Mucosa of descending colon (tissue), 3 donors: ENCODE measurements around the gene TMED8. TPM values are rescaled to one million over a fixed set of nuclear protein-coding genes. Genes with fewer than 3 reads are reported as not detected.

Source experiments
- ATAC-seq: fragments of 200-7000 bp; cut with Tn5 transposase; one replicate; pipeline ENCODE4 v1.9.1; 2020; ENCODE audit warnings: mild to moderate bottlenecking, moderate library complexity
- DNase-seq, 3 donors: peaks; one replicate each; pipeline ENCODE4 v3.0.0-alpha.2; 2020
- H3K36me3 ChIP-seq: fragments of 200-600 bp; one replicate; pipeline ENCODE4 v1.8.0; 2021; ENCODE audit warnings: low read depth, mild to moderate bottlenecking
- H3K4me1 ChIP-seq: fragments of 200-600 bp; one replicate; pipeline ENCODE4 v1.8.0; 2021; ENCODE audit warnings: low read depth, mild to moderate bottlenecking
- H3K4me3 ChIP-seq: fragments of 200-600 bp; one replicate; pipeline ENCODE4 v1.8.0; 2021; ENCODE audit warnings: mild to moderate bottlenecking
- H3K9me3 ChIP-seq: fragments of 200-600 bp; one replicate; pipeline ENCODE4 v1.8.0; 2021; ENCODE audit warnings: mild to moderate bottlenecking
- CTCF ChIP-seq: fragments of 200-600 bp; IDR thresholded peaks from one replicate; pipeline ENCODE4 v1.8.0; 2022; ENCODE audit warnings: antibody characterized with exemption, mild to moderate bottlenecking
- intact Hi-C, 2 donors: fragments of 100-400 bp; cut with DNase I in 1 of 2; cut with micrococcal nuclease in 1 of 2; formaldehyde crosslinking; loops; one replicate each; pipeline versions ENCODE4 v1.11.0 to v1.11.1; 2022; cut with DNase I, micrococcal nuclease
- total RNA-seq, 3 donors: library from RNA; stranded (reverse); fragmentation: NEBNext Ultra II Directional in 2 of 3; extraction: Animal tissue kit (Norgen Biotek cat#: 25700) in 2 of 3; gene quantifications; one replicate each; pipeline versions ENCODE4 v1.2.1 to v1.2.4, GENCODE V29; 2021 to 2023
- donor health status: DM: no; HTN: no; CAD: no; lungs with moderate emphysema.
- donor health status: DM: no; HTN: no; CAD: no.
- donor health status: DM: no; HTN: yes; CAD: no.

Gene TMED8
- total RNA-seq, 3 donors from 2014 or later, result 6.5 to 15.6 (median 7.7) TPM

- no peak overlapping the region for H3K4me3 ChIP-seq
- no peaks in the 10 kb centered on the region for H3K36me3 ChIP-seq
- intact Hi-C loops, result no loop called here
- no peak for ATAC-seq
- no peak for DNase-seq
- no peaks in the 10 kb centered on the region for H3K9me3 ChIP-seq
- TF ChIP-seq CTCF, result no peak
- H3K4me1 ChIP-seq, result no peaks in the 10 kb centered on the region
Measured at GRCh38 chr14:77403768-77404167, 26.9 kb upstream of the TMED8 start.

- no peak for TF ChIP-seq CTCF
- Histone ChIP-seq H3K36me3 (no peaks in the 10 kb centered on the region), H3K4me3 (no peak overlapping the region), H3K4me1 (no peaks in the 10 kb centered on the region), H3K9me3 (no peaks in the 10 kb centered on the region)
- DNase-seq (no peak), ATAC-seq (no peak)
- intact Hi-C loops, result no loop called here
Measured at GRCh38 chr14:77400216-77400615, 23.3 kb upstream of the TMED8 start.

GRCh38 chr14:77390188-77390587 is 13.3 kb upstream of the TMED8 start:
- Histone ChIP-seq H3K9me3 (no peaks in the 10 kb centered on the region), H3K4me3 (no peak overlapping the region), H3K36me3 (no peaks in the 10 kb centered on the region), H3K4me1 (no peaks in the 10 kb centered on the region)
- DNase-seq (no peak), ATAC-seq (peak; percentile 90)
- intact Hi-C loops, result no loop called here
- no peak for TF ChIP-seq CTCF

GRCh38 chr14:77378701-77379100 is 1.8 kb upstream of the TMED8 start:
- H3K36me3 ChIP-seq, result no peaks in the 10 kb centered on the region
- H3K9me3 ChIP-seq, result no peaks in the 10 kb centered on the region
- peaks cover 7% of the 10 kb centered on the region for H3K4me1 ChIP-seq
- H3K4me3 ChIP-seq, result no peak overlapping the region
- no peak for ATAC-seq
- DNase-seq, result no peak
- intact Hi-C loops, result no loop called here
- TF ChIP-seq CTCF, result no peak

GRCh38 chr14:77377502-77377844 is 579 bp upstream of the TMED8 start:
- H3K36me3 ChIP-seq, result no peaks in the 10 kb centered on the region
- ATAC-seq (peak; percentile 2), DNase-seq (no peak)
- H3K9me3 ChIP-seq, result no peaks in the 10 kb centered on the region
- peaks cover 7% of the 10 kb centered on the region for H3K4me1 ChIP-seq
- no peak overlapping the region for H3K4me3 ChIP-seq
- no peak for TF ChIP-seq CTCF
- intact Hi-C loops, result no loop called here
